Stimulated activated naive CD8-positive, alpha-beta T cell treated with anti-CD3 and anti-CD28 coated beads, Interleukin-15, amount 100 ng/mL, for 72 hours (primary cell): ENCODE results near the gene NPAS2.

Experiments
- ATAC-seq: fragments of 150-1000 bp; cut with Tn5 transposase; 2 replicates; pipeline ENCODE4 v1.10.0; 2021; ENCODE audit warnings: mild to moderate bottlenecking, moderate library complexity
- DNase-seq, 2 donors: peaks; one replicate each; pipeline ENCODE4 v3.0.0; 2021 to 2022
- H3K27ac Mint-ChIP-seq, 2 donors: one replicate each; pipeline ENCODE4 v1.8.0; 2022; ENCODE audit warnings: mild to moderate bottlenecking in 2 of 2, mixed read lengths in 2 of 2, moderate library complexity in 2 of 2
- H3K27me3 Mint-ChIP-seq: one replicate; pipeline ENCODE4 v1.8.0; 2022; ENCODE audit warnings: mixed read lengths
- H3K4me1 Mint-ChIP-seq: one replicate; pipeline ENCODE4 v1.8.0; 2022; ENCODE audit warnings: mild to moderate bottlenecking, mixed read lengths
- H3K4me3 Mint-ChIP-seq, 2 donors: one replicate each; pipeline ENCODE4 v1.8.0; 2022; ENCODE audit warnings: mild to moderate bottlenecking in 2 of 2, mixed read lengths in 2 of 2, moderate library complexity in 1 of 2
- H3K9me3 Mint-ChIP-seq, 2 donors: one replicate each; pipeline ENCODE4 v1.8.0; 2022; ENCODE audit warnings: mixed read lengths in 2 of 2

The NPAS2 gene

DNA sequence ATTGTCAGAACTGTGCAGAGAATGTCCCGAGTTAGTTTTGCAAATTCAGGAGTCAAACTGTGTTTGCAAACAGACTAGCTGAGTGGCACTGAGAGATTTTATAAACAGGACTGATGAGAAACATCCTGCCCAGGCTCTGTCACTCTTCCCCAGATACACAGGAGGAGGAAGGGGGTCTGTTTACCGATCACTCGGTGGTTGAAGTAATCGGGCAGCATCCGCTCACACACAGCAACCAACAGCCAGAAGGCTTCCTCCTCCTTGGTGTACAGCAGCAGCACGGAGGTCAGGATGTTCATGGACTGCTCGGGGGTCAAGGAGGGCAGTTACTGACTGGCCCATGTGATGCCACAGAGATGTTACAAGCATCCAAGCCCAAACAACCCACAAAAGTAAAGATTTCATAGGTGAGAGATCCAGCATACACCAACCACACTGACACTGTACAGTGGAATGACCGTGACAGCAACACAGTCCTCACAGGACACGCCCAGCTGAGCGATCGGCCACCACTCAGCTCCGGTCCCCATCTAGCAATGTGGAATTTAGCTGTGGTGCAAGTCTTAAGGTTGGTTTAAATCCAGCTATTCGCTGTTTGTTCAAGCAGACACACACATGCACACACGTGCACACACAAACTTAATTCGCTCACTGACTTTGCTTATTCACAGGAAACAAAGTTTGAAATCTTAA, 212.3 kb downstream of the NPAS2 start:
- Mint-ChIP-seq H3K27ac (no peak overlapping the region), H3K4me1 (no peaks in the 10 kb centered on the region), H3K9me3 (no peaks in the 10 kb centered on the region), H3K4me3 (no peak overlapping the region), H3K27me3 (no peaks in the 10 kb centered on the region)
- no peak for DNase-seq
- ATAC-seq = no peak

DNA sequence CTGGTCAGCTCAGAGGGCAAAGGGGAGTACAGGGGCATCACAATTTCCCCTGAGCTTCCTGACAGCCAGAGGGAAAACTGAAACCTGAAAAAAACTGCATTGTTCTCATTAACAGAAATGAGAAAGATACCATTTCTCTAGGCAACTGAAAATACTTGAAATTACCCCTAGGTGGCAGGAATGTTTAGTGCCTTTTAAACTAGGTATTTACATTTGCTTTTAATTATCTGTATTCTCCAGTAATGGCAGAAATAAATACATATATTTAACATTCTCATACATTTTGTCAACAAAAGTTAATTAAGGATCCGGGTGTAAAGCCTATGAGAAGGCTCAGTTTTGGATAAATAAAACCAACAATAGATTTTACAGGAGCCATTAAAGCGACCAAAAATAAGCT, 216.6 kb downstream of the NPAS2 start:
- ATAC-seq (no peak), DNase-seq (no peak)
- Mint-ChIP-seq H3K4me1 (peaks cover 19% of the 10 kb centered on the region), H3K27me3 (no peaks in the 10 kb centered on the region), H3K9me3 (no peaks in the 10 kb centered on the region), H3K27ac (no peak overlapping the region), H3K4me3 (no peak overlapping the region)

DNA sequence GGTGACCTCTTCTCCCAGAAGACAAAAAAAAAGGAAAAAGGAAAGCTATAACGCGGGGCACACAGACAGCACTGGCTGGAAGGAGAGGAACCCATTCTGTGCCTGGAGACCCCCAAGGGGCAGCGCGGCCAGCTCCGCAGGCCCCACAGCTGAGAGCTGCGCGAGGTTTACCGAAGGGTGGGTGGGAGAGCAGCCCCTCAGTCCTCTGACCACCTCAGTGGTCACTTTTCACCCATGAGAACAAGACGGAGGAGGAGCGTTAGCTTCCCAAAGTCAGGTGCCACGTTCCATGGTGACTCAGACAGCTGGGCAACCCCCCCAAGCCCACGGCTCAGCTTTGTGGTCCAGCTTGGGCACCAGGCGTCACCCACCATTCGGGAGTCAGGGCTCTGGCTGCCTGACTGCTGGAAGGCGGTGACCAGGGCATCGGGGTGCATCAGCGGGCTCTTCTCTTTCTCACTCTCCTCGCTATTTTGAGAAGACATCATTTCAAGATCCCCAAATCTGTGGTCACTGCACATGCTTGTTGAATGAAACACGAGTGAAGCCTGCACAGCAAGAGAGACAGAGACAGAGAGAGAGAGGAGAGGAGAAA, 217.3 kb downstream of the NPAS2 start:
- Mint-ChIP-seq H3K9me3 (no peaks in the 10 kb centered on the region), H3K4me1 (peaks cover 19% of the 10 kb centered on the region), H3K4me3 (peak overlapping the region in 1 of 2 donors; percentile 3), H3K27ac (peak overlapping the region; percentile 91 to 98), H3K27me3 (no peaks in the 10 kb centered on the region)
- ATAC-seq (no peak), DNase-seq (no peak)

DNA sequence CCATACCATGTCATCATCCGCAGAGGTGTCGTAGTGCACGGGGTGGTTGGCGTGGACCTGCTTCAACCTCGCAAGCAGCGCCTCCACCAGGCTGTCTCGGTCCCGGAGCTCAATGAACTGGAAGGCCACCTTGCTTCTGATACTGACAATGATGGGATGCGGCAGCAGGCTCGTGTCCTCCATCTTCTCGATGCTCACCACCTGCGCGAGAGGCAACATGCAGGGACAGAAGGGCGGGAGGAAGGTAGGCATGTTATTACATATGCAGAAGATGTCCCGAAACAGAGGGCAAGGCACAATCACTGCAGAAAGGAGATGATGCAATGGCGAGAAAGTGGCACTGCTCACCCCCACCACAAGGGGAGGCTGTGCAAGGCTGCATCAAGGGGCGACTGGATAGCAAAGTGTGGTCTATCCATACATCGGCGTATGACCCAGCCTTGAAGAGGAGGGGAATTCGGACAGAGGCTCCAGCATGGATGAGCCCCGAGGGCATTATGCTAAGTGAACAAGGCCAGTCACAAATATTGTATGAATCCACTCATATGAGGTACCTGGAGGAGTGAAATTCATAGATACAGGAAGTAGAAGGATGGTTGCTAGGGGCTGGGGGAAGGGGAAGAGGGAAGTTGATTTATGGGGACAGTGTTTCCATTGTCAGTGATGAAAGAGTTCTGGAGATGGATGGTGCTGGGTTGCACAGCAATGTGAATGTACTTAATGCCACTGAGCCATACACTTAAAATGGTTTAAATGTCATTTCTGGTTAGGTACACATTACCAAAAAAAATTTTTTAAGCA, 218.7 kb downstream of the NPAS2 start:
- DNase-seq = peak; percentile 31 to 50
- Mint-ChIP-seq H3K27me3 (no peaks in the 10 kb centered on the region), H3K4me1 (peaks cover 19% of the 10 kb centered on the region), H3K9me3 (no peaks in the 10 kb centered on the region), H3K27ac (peak overlapping the region; percentile 91 to 98), H3K4me3 (peak overlapping the region; percentile 9 to 23)
- ATAC-seq = peak; percentile 73

DNA sequence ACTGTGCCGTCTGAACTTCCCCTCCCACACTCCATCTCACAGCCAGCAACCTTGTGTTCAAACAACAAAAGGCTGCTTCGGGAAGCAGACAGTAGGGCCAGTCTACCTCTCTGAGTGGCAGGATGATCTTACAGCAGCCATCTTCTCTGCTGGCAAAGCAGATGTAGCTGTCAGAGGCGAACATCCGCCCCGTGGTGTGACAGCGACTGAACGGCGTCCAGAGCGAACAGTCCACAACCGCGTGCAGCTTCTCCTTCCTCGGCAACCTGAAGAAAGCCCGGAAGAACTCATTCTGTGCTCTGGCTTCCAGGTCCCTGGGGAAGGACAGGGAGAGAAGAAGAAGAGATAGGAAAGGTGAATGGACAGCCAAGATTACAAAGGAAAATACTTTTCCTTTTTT, 220.1 kb downstream of the NPAS2 start:
- ATAC-seq = no peak
- no peaks in the 10 kb centered on the region for H3K9me3 Mint-ChIP-seq
- H3K4me1 Mint-ChIP-seq = peaks cover 19% of the 10 kb centered on the region
- no peaks in the 10 kb centered on the region for H3K27me3 Mint-ChIP-seq
- no peak for DNase-seq
- H3K27ac Mint-ChIP-seq = peak overlapping the region in 1 of 2 donors; percentile 92
- H3K4me3 Mint-ChIP-seq = no peak overlapping the region

DNA sequence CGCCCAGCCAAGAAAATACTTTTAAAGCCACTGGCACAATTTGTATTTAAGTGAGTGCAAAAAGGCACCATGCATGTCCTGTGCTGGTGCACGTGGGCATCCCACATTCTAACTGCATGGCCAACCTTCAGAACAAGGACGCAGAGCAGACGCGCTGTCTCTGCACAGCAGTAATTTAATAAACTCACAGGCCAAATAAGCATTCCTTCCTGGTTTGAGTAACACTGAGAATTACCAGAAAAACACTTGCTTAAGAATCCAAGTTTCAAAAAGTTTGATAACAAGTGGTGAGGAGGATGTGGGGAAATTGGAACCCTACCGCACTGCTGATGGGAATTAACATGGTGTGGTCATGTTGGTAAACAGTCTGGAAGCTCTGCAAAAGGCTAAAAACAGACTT, 220.8 kb downstream of the NPAS2 start:
- H3K9me3 Mint-ChIP-seq = no peaks in the 10 kb centered on the region
- no peaks in the 10 kb centered on the region for H3K27me3 Mint-ChIP-seq
- H3K4me3 Mint-ChIP-seq = no peak overlapping the region
- no peak overlapping the region for H3K27ac Mint-ChIP-seq
- DNase-seq = no peak
- H3K4me1 Mint-ChIP-seq = peaks cover 19% of the 10 kb centered on the region
- no peak for ATAC-seq

DNA sequence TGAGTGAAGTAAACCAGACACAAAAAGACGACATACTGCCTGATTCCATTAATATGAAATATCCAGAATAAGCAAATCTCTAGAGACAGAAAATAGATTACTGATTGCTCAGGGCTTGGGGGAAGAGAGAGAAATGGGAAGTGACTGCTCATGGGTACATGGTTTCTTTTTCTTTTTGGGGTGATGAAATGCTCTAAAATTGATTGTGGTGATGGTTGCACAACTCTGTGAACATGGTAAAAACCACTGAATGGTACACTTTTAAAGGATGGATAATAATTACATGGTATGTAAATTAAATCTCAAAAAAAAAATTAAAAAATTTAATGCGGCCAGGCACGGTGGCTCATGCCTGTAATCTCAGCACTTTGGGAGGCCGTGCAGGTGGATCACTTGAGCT, 221.5 kb downstream of the NPAS2 start:
- DNase-seq (no peak), ATAC-seq (no peak)
- H3K9me3 Mint-ChIP-seq = no peaks in the 10 kb centered on the region
- H3K27me3 Mint-ChIP-seq = no peaks in the 10 kb centered on the region
- H3K27ac Mint-ChIP-seq = no peak overlapping the region
- no peak overlapping the region for H3K4me3 Mint-ChIP-seq
- peaks cover 19% of the 10 kb centered on the region for H3K4me1 Mint-ChIP-seq

DNA sequence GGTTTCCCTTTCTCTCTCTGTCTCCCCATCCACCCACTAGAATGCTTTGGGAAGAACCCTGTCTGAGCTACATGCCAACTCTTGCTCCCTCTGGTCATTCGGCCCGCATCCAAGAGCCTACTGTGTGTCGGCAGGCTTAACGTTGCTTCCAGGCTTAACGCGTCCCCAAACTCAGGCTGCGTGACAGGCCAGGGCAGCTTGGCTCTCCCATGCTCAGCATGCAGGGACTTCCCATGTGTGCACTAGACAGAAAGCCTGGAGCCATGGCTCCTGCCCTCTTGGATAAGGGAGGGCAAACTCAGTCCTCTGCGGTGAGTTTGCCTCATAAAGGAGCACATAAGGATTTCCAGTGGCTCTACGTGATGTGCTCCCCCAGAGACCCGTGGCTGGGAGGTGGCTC, 225.4 kb downstream of the NPAS2 start:
- ATAC-seq (no peak), DNase-seq (no peak)
- H3K9me3 Mint-ChIP-seq = no peaks in the 10 kb centered on the region
- no peak overlapping the region for H3K4me3 Mint-ChIP-seq
- H3K4me1 Mint-ChIP-seq = no peaks in the 10 kb centered on the region
- no peaks in the 10 kb centered on the region for H3K27me3 Mint-ChIP-seq
- peak overlapping the region in 1 of 2 donors; percentile 31 for H3K27ac Mint-ChIP-seq
